GM18951 (cell line): ENCODE measurements around the gene FUBP3.

Experiments
- POLR2A ChIP-seq: IDR thresholded peaks from 4 replicates; pipeline ENCODE4 v1.6.1; 2011; ENCODE audit warnings: mild to moderate bottlenecking; ENCODE audit not compliant: insufficient read length, insufficient read depth; ENCODE audit errors: extremely low read depth
- in situ Hi-C: fragments of 300-500 bp; cut with MboI; formaldehyde crosslinking; loops from one replicate; pipeline ENCODE4 v1.12.0; 2022; ENCODE audit warnings: low sequenced_read_pairs, mixed read lengths, inconsistent platforms; ENCODE audit not compliant: unreplicated experiment

Gene FUBP3

DNA sequence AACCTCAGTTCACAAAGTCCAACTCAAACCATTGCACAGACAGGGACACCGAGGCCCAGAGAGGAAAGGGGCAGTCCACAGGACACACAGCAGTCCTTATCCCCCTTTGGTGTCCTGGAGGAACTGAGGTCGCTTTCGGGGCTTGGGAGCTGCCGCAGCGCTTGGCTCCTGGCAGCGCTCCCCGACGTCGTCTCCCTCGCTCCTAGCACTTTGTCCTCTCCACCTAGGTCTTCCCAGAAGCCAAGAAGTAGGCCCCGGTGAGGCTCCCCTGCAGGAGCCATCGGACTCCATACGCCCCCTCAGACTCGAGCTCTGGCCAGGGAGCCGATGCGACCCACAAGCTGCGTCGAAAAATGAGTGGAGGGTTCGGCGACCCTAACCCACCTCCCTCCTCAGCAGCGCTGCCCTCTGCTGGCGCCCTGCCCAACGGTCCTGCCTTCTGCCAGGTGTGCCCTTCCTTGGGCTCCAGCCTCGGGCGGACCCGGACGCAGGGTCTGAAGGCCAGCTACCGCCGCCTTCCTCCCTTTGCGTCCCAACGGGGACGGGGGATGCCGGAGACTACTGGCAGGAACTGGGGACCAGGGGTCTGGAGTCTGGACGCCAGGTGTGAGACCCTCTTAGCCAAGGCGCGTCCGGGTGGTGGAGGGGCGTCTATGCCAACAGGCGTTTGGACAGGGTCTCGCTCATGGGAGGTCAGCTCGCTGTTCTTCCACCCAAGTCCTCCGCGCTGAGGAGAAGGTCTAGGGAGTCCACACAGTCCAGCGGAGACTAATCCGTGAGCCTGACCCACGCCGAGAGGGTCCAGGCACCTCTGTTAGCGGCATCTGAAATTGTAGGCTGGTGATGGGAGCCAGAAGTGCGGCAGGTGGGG is 83.0 kb downstream of the FUBP3 start:
- TF ChIP-seq POLR2A: no peak
- in situ Hi-C loops: no loop called here

DNA sequence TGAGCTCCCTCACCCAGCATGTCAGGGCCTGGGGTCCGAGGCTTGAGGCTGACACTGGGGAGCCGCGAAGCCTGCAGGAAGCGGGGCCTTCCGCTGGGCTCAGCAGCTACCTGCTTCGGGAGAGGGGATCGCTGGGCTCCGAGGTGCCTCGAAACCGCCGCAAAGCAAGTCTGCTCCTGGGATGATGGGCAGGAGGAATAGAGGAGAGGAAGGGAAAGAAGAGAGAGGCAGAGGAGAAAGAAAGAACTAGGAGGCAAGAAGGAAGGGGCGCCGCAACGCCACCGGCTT is 83.5 kb downstream of the FUBP3 start:
- in situ Hi-C loops: no loop called here
- TF ChIP-seq POLR2A: no peak

DNA sequence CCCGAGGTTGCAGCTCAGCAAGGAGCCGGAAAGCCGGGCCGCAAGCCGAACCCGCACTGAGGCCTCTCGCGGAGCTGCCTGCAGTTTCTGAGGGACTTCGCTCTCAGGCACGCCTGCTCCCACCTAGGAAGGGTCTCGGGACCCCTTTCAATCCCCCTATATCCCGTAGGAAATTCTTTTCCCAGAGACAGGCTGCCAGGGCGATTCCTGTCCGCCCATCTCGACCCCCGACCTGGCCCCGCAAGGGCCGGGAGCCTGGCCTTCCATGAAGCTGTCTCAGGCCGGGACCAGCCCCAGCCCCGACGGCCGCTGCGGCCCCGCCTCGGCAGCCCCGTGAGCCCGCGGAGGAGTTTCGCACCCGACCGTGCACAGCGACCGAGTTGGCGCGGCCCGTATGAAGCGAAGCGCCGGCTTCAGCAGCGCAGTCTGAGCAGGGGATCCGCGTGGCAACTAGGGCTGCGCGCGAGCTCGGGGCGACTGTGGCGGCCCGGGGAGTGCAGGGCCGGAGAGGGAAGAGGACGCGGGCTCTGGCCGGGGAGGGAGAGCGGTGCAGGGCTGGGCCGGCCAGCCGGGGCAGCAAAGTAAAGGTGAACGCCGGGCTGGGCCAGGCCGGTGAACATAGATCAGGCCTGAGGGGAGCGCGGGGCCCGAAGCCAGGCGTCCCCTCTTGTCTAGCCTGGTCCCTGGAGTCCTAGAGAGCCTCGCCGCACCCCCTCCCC is 84.0 kb downstream of the FUBP3 start:
- no peak for TF ChIP-seq POLR2A
- in situ Hi-C loops: no loop called here

DNA sequence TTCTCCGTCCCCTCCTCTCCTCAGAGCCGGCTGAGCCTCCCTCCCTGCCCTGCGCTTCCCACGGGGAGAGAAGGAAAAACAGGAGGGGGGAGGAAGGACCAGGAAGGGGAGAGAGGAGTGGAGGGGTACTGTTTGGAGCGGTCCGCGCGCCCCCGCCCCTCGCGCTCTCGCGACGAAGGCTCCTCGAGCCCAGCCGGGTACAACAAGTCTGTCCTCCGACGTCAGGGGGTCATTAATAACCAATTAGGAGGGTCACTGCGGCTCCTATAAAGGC is 84.5 kb downstream of the FUBP3 start:
- TF ChIP-seq POLR2A: no peak
- in situ Hi-C loops: no loop called here

DNA sequence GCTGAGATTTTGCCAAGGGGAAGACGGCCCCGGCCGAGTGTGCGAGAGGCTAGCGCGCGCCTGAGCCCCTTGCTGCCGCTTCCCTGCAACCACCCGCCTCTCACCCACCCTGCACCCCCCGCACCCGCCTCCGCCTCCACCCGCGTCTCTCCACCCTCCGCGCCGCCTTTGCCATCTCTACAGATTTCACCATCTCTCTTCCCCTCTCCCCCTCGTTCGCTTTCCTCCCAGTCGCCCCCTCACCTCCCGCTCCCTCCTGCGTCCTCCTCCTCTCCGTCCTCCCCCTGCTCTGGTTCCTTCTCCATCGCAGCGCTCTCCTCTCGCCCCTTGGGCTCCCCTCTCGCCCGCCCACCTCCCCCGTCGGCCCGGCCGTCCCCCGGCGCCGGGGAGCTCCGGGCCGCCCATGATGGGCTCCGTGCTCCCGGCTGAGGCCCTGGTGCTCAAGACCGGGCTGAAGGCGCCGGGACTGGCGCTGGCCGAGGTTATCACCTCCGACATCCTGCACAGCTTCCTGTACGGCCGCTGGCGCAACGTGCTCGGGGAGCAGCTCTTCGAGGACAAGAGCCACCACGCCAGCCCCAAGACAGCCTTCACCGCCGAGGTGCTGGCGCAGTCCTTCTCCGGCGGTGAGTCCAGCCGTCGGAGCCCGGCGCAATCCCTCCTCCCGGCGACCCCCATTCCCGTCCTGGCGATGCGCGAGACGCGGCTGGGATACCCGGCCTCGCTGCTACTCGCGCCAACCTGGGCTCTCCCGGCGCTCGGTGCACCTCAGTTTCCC is 85.1 kb downstream of the FUBP3 start, which contains the start of gene PRDM12:
Gene PRDM12 (plus strand): TSS at position 344 of the 778 bp plus-strand sequence. CDS start 60 bp downstream, at position 404.
- TF ChIP-seq POLR2A: no peak
- in situ Hi-C loops: no loop called here

DNA sequence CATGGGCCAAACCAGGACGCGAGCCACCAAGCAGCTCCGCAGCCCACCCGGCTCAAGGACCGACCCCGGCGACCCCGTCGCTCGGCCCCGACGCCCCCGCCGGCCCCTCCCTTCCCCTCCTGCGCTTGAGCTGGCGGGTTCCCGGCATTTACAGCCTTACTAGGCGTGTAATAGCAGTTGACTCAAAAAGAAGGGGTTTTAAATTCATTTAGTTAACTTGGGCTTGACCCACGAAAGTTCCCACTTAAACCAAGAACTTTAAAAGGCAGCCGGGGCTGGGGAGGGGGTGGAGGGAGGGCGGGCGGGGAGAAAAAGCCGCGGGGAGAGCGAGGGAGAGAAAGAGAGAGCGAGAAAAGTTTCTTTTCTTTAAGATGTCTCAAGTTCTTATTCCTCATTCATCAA is 85.7 kb downstream of the FUBP3 start:
- no peak for TF ChIP-seq POLR2A
- in situ Hi-C loops: no loop called here

DNA sequence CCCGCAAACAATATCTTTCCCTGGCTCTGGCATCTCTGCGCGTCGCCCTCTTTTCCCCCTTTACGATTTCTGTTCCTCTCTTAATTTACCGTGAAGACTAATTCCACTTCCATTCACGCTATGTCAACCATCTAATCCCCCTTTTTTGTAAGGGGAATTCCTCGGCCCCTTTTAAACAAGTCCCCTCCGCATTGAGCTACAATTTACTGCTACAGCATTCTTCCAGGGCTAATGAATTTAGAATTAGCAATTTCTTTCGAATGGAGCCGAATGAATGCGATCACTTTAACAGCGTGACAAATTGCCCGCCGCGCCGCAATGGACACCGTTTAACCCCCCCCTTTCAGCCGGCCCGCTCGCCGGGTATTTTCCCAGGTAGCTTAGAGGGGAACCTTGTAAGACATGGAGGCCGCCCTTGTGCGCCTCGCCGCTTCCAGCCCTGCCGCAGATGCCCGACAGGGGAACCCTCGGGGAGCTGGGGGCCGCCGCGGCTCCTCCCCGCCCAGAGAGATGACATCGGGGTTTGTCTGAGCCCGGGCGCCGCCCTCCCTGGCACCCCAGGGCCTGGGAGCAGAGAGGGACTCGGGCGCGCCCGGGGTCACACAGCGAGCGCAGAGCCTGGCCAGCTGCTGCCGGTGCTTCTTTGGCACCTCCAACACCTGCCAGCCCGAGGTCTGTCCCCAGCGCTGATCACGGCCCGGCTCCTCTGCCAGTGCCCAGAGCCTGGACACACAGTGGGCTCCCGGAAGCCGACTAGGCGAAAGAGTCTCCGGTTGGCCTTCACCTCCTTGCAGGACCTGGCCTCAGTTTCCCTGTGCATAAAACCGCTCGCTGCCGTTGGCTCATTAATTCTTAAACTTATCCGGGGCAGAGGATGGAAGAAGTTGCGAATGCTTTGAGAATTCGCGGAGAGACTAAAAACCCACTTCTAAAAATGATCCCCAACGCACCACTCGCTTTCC is 86.3 kb downstream of the FUBP3 start:
- no peak for TF ChIP-seq POLR2A
- in situ Hi-C loops: no loop called here

DNA sequence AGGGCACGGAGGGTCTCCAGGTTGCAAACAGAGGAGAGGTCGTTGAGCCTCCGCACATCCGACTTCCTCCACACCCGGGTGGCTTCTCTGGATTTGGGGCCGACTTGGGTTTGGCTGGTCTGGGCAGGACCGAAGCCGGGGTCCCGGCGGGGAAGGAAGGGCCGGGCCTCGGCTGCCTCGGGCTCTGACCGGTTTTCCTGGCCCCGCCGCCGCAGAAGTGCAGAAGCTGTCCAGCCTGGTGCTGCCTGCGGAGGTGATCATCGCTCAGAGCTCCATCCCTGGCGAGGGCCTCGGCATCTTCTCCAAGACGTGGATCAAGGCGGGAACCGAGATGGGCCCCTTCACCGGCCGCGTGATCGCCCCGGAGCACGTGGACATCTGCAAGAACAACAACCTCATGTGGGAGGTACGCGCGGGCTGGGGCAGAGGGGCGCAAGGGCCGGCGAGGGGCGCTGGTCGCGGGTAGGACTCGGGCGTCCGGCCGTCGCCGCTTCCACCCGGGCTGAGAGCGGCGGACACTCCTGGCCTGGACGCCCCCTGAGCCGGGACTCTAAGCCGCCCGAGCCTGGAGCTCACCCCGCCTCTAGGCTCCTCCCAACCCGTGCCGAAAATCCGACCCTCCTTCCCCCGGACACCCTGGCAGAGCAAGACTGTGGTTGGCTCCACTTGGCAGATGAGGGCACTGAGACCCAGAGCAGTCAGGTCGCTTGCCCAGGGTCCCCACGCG is 87.2 kb downstream of the FUBP3 start:
- TF ChIP-seq POLR2A: no peak
- in situ Hi-C loops: no loop called here

DNA sequence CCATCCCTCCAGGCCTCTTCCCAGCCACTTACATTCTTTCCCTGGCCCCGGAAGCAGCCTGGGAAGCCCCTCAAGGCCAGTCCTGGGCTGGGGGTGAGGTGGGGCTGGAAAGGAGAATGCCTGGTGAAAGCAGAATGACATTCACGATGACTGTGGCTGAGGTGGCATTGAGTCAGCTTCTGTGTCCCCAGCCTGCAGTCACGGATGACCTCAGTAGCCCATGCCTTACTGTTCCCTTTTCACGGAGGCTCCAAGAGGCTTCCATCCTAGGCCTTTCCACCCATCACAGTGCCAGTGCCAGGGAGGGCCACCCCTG is 87.7 kb downstream of the FUBP3 start:
- in situ Hi-C loops: no loop called here
- TF ChIP-seq POLR2A: no peak

DNA sequence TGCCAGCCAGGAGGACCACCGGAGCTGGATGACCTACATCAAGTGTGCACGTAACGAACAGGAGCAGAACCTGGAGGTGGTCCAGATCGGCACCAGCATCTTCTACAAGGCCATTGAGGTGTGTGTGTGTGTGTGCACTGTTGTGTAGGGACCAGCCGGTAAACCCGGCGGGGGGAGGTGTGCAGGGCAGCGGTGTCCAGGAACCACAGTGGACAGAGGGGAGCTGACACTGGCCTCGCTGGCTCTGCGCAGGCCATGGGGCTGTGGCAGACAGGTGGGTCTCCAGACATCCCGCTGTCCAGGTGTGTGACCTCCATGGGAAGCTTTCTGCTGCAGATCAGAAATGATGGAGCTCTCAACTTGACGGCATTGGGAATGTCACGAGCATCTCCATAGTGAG is 88.8 kb downstream of the FUBP3 start:
- in situ Hi-C loops: no loop called here

DNA sequence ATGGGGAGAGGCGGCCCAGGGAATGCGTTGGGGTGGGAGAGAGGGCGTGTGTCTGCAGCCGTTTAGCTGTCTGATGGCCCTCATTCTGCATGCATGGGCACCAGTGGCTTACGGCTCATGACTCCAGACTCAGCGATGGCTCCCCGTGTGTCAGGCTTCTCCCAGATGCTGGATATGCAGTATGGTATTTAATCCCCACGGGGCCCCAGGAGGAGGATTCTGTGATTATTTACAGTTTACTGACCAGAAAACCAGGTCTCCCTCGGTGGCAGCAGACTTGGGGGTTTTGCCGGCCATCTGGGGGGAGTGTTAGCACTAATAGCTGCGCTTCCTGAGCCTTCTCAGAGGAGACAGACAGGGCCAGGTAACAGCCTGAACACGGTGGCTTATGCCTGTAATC is 89.3 kb downstream of the FUBP3 start:
- no peak for TF ChIP-seq POLR2A
- in situ Hi-C loops: no loop called here

More for the DNA sequence above, 88.8 kb downstream of the FUBP3 start:
- TF ChIP-seq POLR2A: no peak

DNA sequence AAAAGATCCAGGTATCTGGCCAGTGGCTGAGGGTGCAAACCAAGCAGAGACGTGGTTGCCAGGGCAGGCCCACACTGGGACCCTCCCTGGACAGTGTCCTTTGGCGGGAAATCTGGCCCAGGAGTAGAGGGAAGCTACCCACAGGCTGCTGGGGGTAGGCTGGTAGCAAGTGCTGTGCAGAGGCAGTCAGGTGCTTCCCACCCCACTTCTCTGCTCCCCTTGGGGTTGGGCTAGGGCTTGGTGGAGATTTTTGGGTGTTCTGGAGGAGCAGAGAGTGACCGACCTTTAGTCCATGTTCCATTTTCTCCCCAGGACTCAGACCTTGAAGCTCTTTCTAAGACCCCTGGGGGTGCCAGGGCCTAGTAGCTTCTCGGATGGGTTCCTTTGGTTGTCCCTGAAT is 90.6 kb downstream of the FUBP3 start:
- in situ Hi-C loops: loop anchor here (10.0 kb wide), 1 partner anchor 205 kb away; no protein-coding TSS in a partner anchor
- no peak for TF ChIP-seq POLR2A
